Omental fat pad (tissue), 4 donors: ENCODE measurements around the gene SNX2. TPM values are rescaled to one million over a fixed set of nuclear protein-coding genes. Genes with fewer than 3 reads are reported as not detected.
"Not testable (repeated sequence)": the region's sequence is repeated elsewhere in the genome, so short reads cannot be mapped to it uniquely, and the experiment has no call there.

Experiments
- ATAC-seq: fragments of 150-250 bp; one replicate; pipeline ENCODE4 v1.9.1; 2016; ENCODE audit warnings: mild to moderate bottlenecking, moderate library complexity; ENCODE audit not compliant: low FRiP score
- DNase-seq: peaks from one replicate; pipeline ENCODE4 v3.0.0-alpha.2; 2019; ENCODE audit warnings: low spot score
- total RNA-seq, 4 donors: library from RNA; depleted of rRNA; stranded (reverse); fragments of >200 nt; gene quantifications; one replicate each; pipeline ENCODE4 v1.1.0, GENCODE V29; 2016
- TF ChIP-seq, protein P1 (sequence below), 3 donors: fragments of 450-650 bp; IDR thresholded peaks; one replicate each; pipeline ENCODE4 v1.5.1; 2016 to 2017; ENCODE audit warnings: antibody characterized with exemption in 3 of 3, mild to moderate bottlenecking in 3 of 3, moderate library complexity in 2 of 3

Gene SNX2
- total RNA-seq, 4 donors from 2014 or later: 53.8 to 84.8 (median 75.1) TPM

DNA sequence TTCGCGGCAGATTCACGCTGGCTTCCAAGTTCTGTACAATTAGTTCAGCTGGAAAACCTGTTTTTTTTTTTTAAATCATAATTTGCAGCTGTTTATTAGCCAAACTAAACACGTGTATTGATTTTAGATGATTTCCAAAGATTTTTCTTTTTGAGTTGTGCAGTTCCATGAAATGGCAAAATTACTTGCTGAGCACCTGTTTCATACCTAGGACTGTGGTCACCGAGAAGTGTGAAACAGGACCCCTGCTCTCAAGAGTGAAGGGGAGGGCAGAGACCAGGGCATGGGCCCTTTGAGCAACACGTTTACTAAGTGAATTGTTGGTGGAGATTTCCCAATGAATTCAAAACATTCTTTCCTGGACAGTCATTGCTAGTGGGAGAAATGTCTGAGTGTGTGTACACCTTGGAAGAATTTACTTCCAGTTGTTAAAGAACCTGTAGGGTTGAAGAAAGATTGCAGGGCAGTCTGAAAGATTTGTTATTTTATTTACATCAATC lies 71.2 kb downstream of the SNX2 start:
- no peak for DNase-seq
- peak; percentile 81 for ATAC-seq
- TF ChIP-seq, protein P1, sequence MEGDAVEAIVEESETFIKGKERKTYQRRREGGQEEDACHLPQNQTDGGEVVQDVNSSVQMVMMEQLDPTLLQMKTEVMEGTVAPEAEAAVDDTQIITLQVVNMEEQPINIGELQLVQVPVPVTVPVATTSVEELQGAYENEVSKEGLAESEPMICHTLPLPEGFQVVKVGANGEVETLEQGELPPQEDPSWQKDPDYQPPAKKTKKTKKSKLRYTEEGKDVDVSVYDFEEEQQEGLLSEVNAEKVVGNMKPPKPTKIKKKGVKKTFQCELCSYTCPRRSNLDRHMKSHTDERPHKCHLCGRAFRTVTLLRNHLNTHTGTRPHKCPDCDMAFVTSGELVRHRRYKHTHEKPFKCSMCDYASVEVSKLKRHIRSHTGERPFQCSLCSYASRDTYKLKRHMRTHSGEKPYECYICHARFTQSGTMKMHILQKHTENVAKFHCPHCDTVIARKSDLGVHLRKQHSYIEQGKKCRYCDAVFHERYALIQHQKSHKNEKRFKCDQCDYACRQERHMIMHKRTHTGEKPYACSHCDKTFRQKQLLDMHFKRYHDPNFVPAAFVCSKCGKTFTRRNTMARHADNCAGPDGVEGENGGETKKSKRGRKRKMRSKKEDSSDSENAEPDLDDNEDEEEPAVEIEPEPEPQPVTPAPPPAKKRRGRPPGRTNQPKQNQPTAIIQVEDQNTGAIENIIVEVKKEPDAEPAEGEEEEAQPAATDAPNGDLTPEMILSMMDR (IDR thresholded peaks at IDR 0.05): no peak

DNA sequence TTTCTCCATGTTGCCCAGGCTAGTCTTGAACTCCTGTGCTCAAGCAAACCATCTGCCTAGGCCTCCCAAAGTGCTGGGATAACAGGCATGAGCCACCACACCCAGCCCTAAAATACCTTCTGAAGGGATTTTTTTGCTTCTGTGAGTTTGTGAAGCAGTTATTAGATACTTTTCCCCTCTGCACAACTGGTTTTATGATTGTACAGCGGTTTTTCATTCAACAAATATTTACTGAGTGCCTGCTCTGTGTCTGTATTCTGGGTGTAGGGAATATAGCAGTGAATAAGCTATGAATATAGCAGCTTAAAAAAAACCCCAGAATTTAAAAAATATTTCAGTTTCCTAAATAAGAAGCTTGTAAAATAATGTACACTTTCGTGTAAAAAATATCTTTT lies 72.8 kb downstream of the SNX2 start:
- no peak for ATAC-seq

DNA sequence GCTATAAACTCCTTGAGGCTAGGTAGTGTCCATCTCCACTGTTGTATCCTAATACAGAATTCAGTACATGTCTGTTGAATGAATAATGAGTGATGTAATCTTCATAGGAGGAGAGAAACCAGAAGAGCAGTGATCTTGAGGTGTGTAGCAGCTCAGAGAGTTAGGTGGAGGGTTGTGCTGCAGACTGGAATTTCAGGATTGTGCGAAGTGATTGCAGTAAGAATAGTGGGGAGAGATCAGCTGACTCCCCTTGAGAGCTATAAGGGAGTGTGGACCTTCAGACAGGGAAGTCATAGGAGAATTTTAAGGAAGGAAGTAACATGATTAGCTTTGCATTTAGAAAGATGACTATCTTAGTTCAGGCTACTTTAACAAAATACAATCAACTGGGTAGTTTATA lies 74.9 kb downstream of the SNX2 start:
- DNase-seq (no peak), ATAC-seq (no peak)
- TF ChIP-seq, protein P1 (IDR thresholded peaks at IDR 0.05): no peak

More for the DNA sequence above, 72.8 kb downstream of the SNX2 start:
- TF ChIP-seq, protein P1 (IDR thresholded peaks at IDR 0.05): no peak
- DNase-seq: no peak

DNA sequence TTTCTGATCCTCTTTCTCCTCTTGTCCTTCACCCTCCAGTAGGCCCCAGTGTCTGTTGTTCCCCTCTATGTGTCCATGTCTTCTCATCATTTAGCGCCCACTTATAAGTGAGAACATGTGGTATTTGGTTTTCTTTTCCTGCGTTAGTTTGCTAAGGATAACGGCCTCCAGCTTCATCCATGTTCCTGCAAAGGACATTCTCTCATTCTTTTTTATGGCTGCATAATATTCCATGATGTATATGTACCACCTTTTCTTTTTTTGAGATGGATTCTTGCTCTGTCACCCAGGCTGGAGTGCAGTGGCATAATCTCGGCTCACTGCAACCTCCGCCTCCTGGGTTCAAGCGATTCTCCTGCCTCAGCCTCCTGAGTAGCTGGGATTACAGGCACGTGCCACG lies 82.7 kb downstream of the SNX2 start:
- DNase-seq, ATAC-seq: not testable (repeated sequence)

DNA sequence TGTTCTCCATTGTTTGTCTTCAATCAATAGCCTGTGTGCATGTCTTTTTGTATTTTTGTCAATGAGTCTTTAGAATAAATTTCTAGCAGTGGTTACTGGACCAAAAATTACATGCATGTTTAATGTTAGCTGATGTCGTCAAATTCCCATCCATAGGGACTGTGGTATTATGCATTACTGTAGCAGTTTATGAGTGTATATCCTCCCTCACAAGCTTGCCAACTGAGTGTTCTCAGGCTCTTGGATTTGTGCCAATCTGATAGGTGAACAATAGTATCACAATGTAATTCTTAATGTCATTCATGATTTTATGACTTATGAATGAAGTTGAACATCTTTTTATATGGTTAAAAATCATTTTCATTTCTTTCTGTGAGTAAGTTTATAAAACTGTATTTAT lies 83.6 kb downstream of the SNX2 start:
- DNase-seq: no peak
- ATAC-seq: no peak
- TF ChIP-seq, protein P1 (IDR thresholded peaks at IDR 0.05): no peak

DNA sequence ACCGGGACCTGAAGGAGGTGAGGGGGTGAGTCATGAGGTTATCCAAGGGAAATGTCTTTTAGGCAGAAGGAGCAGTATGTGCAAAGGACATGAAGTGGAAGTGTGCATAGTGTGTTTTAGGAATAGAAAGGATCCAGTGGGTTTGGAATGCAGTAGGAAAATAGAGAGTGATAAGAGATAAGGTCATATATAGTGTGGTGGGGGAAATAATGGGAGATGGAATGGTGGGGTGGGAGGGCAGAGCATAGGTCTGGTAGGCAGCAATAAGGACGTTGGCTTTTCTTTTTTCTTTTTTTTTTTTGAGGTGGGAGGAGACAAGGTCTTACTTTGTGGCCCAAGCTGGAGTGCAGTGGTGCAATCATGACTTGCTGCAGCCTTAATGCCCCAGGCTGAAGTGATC lies 88.4 kb downstream of the SNX2 start:
- ATAC-seq: no peak

DNA sequence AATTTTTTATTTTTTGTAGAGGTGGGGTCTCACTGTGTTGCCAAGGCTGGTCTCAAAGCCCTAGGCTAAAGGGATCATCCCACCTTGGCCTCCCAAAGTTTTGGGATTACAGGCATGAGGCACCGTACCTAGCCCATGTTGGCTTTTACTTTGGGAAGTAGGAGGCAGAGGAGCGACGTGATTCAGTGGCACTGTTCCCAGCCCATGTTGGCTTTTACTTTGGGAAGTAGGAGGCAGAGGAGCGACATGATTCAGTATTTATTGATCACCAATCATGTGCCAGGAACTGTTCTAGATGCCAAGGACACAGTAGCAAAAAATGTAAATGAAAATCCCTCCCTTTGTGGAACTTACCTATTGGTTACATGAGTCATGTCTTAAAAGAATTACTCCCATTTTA lies 88.8 kb downstream of the SNX2 start:
- DNase-seq (no peak), ATAC-seq (no peak)
- TF ChIP-seq, protein P1 (IDR thresholded peaks at IDR 0.05): no peak

More for the DNA sequence above, 88.4 kb downstream of the SNX2 start:
- DNase-seq: no peak
- TF ChIP-seq, protein P1 (IDR thresholded peaks at IDR 0.05): no peak

DNA sequence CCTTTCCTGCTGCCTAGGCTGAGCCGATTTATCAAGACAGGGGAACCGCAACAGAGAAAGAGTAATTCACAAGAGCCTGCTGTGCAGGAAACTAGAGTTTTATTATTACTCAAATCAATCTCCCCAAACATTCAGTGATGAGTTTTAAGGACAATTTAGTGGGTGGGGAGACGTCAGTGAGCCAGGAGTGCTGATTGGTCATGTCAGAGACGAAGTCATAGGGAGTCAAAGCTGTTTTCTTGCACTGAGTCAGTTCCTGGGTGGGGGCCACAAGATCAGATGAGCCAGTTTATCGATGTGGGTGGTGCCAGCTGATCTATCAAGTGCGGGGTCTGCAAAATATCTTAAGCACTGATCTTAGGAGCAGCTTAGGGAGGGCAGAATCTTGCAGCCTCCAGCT lies 89.5 kb downstream of the SNX2 start:
- no peak for ATAC-seq

More for the DNA sequence above, 89.5 kb downstream of the SNX2 start:
- no peak for DNase-seq
- TF ChIP-seq, protein P1 (IDR thresholded peaks at IDR 0.05): no peak
